GM21381 (cell line): ENCODE data around the gene TDRD10.

ENCODE experiments used
- ATAC-seq: cut with Tn5 transposase; IDR thresholded peaks from one replicate; pipeline ENCODE4 v1.9.1; 2021; ENCODE audit warnings: mild to moderate bottlenecking, moderate library complexity; ENCODE audit not compliant: unreplicated experiment

The TDRD10 gene

GRCh38 chr1:154502066-154502743 is at the start of gene TDRD10, which contains the start of gene SHE:
Gene TDRD10, plus strand, starts transcription at chr1:154502219. Its CDS starts 4,685 bp downstream, at chr1:154506904.
Gene SHE, minus strand, starts transcription at chr1:154502412. Its CDS starts 386 bp downstream, at chr1:154502026.
- no peak for ATAC-seq

- ATAC-seq = no peak
These were observed 48.9 kb upstream of the TDRD10 start for GRCh38 chr1:154453161-154453560.

GRCh38 chr1:154453574-154454352 is 48.3 kb upstream of the TDRD10 start:
- ATAC-seq = no peak

DNA sequence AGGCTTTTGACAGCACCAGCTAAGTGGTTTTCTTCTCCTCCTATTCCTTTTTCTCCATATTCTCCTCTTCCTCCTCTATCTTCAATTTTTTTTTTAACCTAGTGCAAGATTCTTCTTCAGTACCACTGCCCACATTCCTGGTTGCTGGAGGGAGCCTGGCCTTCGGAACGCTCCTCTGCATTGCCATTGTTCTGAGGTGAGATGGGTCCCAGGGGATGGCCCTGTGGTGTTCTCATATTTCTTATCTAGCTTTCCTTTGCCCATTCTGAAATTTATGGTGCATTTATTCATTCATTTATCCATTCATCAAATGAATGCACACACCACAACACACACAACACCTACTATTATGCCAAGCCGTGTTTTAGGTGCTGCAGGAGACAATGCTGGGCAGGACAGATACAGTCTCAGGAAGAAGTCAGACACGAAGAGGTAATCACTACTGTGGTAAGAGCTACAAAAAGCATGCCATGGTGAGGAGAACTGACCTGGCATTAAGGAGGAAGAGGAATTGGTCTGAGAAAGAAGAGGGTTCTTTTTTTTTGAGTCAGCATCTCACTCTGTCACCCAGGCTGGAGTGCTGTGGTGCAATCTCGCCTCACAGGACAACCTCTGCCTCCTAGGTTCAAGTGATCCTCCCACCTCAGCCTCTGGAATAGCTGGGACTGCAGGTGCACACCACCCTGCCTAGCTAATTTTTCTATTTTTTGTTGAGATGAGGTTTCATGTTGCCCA is 47.5 kb upstream of the TDRD10 start:
- no peak for ATAC-seq

DNA sequence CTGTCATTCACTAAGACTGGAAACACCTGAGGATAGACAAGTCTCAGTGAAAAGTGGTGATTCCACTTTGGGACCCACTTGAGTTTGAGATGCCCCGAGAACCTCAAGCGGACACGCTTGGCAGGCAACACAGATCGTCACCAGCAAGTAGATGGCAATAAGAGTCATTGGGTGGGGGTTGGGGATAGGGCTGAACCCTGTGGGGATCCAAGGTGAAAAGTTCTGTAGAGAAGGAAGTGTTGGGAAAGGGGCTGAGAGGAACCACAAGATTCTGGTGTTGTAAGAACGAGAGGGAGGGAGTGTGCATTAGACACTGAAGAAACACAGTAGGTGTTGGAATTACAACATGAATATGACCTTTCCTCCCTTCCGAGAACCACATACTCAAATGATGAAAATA is 45.4 kb upstream of the TDRD10 start:
- no peak for ATAC-seq

DNA sequence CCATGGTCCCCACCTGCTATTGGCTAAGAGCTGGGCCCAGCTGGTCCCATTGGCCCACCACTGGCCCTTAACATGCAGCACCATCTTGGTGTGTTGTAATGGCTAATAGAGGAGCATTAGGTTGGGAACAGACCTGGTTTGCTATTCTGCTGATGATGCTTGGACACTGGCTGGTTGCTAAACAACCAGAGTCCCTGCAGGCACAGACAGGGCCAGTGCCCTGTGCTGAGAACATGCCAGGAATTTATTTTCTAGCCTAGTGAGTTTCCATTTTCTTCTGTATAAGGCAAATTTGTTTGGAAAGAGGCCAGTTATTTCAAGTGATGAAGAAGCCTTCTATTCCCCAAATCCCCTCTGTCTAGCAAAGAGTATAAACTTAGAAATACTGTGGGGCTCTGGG is 42.9 kb upstream of the TDRD10 start:
- ATAC-seq = no peak

DNA sequence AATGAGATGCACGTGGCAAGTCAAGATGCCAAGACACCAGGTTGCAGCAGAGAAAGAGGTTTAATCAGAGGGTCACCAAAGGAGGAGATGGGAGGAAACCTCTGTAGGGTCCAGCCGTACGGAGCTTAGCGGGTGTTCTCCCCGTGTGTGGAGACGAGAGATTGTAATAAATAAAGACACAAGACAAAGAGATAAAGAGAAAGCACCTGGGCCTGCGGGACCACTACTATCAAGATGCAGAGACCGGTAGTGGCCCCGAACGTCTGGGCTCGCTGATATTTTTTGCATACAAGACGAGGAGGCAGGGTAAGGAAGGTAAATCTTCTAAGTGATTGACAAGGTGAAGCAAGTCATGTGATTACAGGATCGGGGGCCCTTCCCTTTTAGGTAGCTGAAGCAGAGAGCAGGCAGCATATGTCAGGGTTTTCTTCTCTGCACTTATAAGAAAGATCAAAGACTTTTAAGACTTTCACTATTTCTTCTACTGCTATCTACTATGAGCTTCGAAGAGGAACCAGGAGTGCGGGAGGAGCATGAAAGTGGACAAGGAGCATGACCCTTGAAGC is 41.2 kb upstream of the TDRD10 start:
- ATAC-seq = no peak

- ATAC-seq = no peak
These were observed 38.5 kb upstream of the TDRD10 start for GRCh38 chr1:154463512-154463990.

DNA sequence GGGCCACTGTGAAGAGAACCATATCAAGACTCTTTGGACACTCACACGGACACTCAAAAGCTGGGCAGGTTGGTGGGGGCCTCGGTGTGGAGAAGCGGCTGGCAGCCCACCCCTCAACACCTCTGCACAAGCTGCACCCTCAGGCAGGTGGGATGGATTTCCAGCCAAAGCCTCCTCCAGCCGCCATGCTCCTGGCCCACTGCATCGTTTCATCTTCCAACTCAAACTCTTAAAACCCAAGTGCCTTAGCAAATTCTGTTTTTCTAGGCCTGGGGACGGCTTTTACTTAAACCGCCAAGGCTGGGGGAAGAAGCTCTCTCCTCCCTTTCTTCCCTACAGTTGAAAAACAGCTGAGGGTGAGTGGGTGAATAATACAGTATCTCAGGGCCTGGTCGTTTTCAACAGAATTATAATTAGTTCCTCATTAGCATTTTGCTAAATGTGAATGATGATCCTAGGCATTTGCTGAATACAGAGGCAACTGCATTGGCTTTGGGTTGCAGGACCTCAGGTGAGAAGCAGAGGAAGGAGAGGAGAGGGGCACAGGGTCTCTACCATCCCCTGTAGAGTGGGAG is 36.3 kb upstream of the TDRD10 start:
- ATAC-seq = no peak

GRCh38 chr1:154466206-154466605 is 35.8 kb upstream of the TDRD10 start:
- no peak for ATAC-seq

DNA sequence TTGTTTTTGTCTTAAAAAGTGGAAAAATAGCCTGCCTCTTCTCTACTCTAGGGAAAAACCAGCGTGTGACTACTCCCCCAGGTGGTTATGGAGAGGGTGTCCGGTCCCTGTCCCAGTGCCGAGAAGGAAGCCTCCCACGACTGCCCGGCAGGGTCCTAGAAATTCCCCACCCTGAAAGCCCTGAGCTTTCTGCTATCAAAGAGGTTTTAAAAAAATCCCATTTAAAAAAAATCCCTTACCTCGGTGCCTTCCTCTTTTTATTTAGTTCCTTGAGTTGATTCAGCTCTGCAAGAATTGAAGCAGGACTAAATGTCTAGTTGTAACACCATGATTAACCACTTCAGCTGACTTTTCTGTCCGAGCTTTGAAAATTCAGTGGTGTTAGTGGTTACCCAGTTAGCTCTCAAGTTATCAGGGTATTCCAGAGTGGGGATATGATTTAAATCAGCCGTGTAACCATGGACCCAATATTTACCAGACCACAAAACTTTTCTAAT is 35.0 kb upstream of the TDRD10 start:
- ATAC-seq = no peak

DNA sequence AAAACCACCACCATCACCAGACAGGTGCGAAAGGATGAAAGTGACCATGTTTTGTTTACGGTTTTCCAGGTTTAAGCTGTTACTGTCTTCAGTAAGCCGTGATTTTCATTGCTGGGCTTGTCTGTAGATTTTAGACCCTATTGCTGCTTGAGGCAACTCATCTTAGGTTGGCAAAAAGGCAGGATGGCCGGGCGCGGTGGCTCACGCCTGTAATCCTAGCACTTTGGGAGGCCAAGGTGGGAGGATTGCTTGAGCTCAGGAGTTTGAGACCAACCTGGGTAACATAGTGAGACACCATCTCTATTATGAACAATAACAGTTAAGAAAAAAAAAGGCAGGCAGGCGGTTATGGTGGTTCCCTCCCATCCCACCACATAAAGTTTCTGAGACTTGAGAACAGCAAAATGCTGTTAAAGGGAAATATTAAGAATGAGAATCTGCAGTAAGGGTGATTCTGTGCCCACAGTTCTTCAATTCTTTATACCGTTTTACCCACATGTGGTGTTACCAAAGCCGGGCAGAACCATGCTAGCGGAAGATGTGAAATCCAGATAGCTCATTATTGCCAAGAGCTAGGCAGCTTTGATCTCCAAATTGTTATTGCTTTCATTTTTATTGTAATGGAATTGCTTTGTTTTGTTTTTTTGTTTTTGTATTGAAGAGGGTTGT is 34.5 kb upstream of the TDRD10 start:
- no peak for ATAC-seq

DNA sequence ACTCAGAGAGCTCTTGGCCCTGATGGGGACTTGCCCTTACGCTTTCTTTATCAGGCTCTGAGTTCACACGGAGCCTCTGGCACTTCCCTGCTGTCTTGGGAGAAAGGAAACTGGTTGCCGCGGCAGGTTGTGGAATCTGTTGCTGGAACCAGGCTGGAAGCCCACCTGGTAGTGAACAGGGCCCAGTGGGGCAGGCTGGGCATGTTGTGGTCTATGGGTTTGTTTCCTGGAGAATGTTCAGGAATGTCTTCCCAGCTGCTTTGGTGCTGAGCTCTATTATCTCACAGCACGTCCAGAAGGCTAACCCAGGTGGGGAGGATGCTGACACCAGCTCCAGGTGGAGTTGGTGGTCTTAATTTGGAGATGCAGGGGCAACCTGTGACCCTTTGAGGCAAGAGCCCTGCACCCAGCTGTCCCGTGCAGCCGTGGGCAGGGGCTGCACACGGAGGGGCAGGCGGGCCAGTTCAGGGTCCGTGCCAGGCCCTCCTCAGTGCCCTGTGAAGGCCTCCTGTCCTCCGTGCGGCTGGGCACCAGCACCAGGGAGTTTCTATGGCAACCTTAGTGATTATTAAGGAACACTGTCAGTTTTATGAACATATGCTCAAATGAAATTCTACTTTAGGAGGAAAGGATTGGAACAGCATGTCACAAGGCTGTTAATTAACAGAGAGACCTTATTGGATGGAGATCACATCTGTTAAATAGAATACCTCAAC is 33.3 kb upstream of the TDRD10 start:
- ATAC-seq = no peak

DNA sequence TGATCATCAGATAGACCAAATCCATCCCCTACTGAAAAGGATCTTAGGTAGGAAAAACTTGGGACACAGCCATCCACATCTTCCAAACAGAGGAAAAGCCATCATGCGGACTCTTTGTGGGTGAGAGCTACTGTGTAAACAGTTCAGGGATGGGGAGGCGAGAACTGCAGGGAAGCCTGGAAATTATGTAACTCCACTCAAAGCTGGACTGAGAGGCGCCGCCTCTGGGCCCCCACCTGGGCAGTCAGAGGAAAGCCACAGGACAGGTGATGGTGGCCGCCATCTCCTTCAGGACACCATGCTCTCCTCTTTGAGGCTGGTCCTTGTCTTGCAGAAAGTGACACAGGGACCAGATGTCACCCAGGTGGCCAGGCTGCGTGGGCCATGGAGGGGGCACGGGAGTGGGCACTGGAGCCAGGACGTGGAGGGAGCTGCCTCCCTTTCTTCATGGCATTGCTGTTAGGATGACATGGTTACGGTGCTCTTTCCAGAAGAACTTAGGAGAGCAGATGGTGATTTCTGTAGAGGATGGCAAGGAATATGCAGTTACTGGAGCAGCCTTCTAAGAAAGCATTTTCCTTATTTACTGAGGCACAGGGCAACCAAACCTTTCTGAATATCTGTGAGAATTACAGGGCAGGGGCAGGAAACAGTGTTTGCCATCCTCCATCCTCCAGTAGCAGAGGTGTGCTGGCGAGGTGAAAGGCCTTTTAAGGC is 32.0 kb upstream of the TDRD10 start:
- no peak for ATAC-seq

- ATAC-seq = no peak
These were observed 30.7 kb upstream of the TDRD10 start for GRCh38 chr1:154471304-154471703.

DNA sequence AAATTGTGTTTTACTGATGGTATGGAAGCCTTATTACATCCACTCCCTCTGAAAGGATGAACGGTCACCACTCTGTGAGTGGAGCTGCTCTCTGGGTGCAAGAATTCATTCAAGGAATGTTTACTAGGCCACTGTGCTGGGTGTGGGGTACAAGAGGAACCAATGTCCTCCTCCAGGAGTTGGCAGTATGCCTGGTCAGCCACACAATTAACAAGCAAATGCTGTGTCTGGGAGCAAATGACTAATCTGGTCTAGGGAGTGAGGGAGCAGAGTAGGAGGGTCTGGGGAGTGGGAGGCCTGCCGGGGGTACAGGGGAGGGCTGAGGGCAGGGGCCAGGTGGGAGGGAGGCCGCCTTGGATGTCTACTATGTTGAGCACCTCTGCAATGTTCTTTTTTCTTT is 27.2 kb upstream of the TDRD10 start:
- ATAC-seq = no peak

GRCh38 chr1:154476791-154477190 is 25.2 kb upstream of the TDRD10 start:
- no peak for ATAC-seq

GRCh38 chr1:154478013-154478412 is 24.0 kb upstream of the TDRD10 start:
- no peak for ATAC-seq

DNA sequence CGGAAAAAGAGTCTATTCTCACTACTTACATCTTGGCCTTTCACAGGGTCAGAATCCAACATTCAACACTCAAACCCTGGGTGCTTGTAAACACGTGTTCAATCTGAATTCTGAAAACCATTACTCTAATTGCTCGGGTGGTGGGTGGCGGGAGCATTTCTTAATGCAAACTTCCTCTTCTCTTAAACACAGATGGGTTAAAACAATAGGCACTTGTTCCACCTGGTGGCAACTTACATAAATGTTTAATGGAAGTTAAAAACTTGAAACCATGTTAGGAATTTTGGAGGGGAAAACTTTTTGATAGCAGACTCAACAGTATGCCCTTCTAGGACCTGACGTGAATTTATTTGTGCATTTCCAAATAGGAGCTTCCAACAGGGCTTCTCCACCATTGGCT is 23.4 kb upstream of the TDRD10 start:
- ATAC-seq = no peak
